Naive B cell (primary cell): Measurements from ENCODE around the gene HSPG2. TPM values are rescaled to one million over a fixed set of nuclear protein-coding genes. Genes with fewer than 3 reads are reported as not detected.
A peak's percentile ranks its signal among the peaks of the same experiment; 100 is the strongest.
"Not testable (repeated sequence)": the region's sequence is repeated elsewhere in the genome, so short reads cannot be mapped to it uniquely, and the experiment has no call there.

Experiments used
- ATAC-seq, 2 donors: fragments of 150-1000 bp; cut with Tn5 transposase; 2 replicates each; pipeline ENCODE4 v1.10.0; 2021; ENCODE audit warnings: low read depth in 2 of 2, mild to moderate bottlenecking in 2 of 2, moderate library complexity in 2 of 2
- DNase-seq: peaks from one replicate; pipeline ENCODE4 v3.0.0; 2022
- H3K27ac Mint-ChIP-seq, 6 donors: one replicate each; pipeline ENCODE4 v1.8.0; 2020 to 2022; ENCODE audit warnings: mild to moderate bottlenecking in 6 of 6, mixed read lengths in 6 of 6, moderate library complexity in 5 of 6, inconsistent platforms in 2 of 6
- H3K27me3 Mint-ChIP-seq, 3 donors: one replicate each; pipeline ENCODE4 v1.8.0; 2021 to 2022; ENCODE audit warnings: mixed read lengths in 3 of 3, mild to moderate bottlenecking in 1 of 3
- H3K36me3 Mint-ChIP-seq, 2 donors: one replicate each; pipeline ENCODE4 v1.8.0; 2020 to 2022; ENCODE audit warnings: mixed read lengths in 2 of 2, inconsistent platforms in 1 of 2, mild to moderate bottlenecking in 1 of 2
- H3K4me1 Mint-ChIP-seq, 3 donors: one replicate each; pipeline ENCODE4 v1.8.0; 2020 to 2022; ENCODE audit warnings: mixed read lengths in 3 of 3, inconsistent platforms in 1 of 3, mild to moderate bottlenecking in 1 of 3, moderate library complexity in 1 of 3
- H3K4me3 Mint-ChIP-seq, 8 donors: one replicate each; pipeline ENCODE4 v1.8.0; 2020 to 2022; ENCODE audit warnings: mild to moderate bottlenecking in 8 of 8, mixed read lengths in 8 of 8, moderate library complexity in 8 of 8, inconsistent platforms in 2 of 8
- H3K9me3 Mint-ChIP-seq, 7 donors: one replicate each; pipeline ENCODE4 v1.8.0; 2020 to 2022; ENCODE audit warnings: mixed read lengths in 7 of 7, mild to moderate bottlenecking in 5 of 7, inconsistent platforms in 2 of 7, moderate library complexity in 1 of 7
- polyA plus RNA-seq, 6 donors: library from polyadenylated mRNA; unstranded; fragments of 300-500 nt; fragmentation: Illumina TruSeq; gene quantifications; one replicate each; pipeline ENCODE4 v1.2.3, GENCODE V29; 2021; ENCODE audit warnings: low read depth in 6 of 6

Gene HSPG2
- polyA plus RNA-seq, 6 donors from 2014 or later = 0.07 TPM; not detected in 5

DNA sequence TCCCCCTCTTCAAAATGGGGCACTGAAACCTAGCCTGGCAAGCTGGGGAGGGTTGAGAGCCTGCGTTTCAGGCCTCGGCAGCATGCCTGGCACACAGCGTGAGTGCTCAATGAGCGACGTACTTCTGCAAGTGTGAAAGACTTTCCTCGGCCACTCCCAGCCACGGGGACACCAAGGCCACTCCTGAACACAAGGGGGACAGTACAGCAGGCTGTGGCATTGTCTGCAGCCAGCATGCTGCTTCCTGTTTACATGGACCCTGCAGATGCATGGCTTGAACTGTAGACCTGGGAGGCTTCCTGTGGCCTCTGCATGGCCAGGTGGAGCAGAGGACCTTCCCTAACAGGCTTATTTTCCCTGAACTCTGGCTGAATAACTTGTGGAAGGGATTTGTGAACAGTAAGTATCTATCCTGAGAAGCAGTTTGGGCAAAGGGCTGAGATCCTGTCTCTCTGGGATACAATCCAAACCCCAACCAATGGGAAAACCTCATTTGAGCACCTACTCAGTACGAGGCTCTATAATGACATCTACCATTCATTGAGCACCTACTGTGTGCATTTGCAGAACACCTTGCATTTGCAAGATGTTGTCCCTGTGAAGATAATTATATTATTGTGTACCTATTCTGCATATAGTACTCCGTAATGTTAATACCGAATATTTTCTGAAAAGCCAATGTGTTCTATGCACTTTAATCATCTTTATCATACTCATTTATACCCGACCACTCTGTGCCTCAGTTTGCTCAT lies 9.9 kb upstream of the HSPG2 start:
- Mint-ChIP-seq H3K27ac (peak overlapping the region in 1 of 6 donors; percentile 9), H3K9me3 (no peaks in the 10 kb centered on the region), H3K4me1 (no peaks in the 10 kb centered on the region), H3K36me3 (no peaks in the 10 kb centered on the region), H3K4me3 (no peak overlapping the region), H3K27me3 (peaks cover 0 to 5% (median 0%) of the 10 kb centered on the region in 3 donors)
- ATAC-seq = no peak
- DNase-seq = no peak

DNA sequence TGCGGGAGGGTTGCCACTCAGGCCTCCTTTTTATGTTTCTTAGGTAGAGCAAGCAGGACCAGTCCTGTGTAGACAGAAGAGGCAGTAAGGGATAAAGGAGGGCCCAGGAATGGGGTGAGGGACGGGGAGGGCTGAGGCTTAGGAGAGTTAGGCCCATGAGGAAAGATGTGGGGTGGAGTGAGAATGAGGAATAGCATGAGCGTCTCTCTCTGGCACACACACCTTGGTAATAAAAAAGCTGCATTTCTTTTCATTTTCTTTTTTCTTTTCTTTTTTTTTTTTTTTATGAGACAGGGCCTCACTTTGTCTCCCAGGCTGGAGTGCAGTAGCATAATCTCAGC lies 7.6 kb upstream of the HSPG2 start:
- DNase-seq = no peak
- H3K9me3 Mint-ChIP-seq = no peaks in the 10 kb centered on the region
- H3K27me3 Mint-ChIP-seq = peaks cover 0 to 9% (median 0%) of the 10 kb centered on the region in 3 donors
- no peaks in the 10 kb centered on the region for H3K4me1 Mint-ChIP-seq
- no peak for ATAC-seq
- H3K4me3 Mint-ChIP-seq = no peak overlapping the region
- no peaks in the 10 kb centered on the region for H3K36me3 Mint-ChIP-seq
- H3K27ac Mint-ChIP-seq = no peak overlapping the region

DNA sequence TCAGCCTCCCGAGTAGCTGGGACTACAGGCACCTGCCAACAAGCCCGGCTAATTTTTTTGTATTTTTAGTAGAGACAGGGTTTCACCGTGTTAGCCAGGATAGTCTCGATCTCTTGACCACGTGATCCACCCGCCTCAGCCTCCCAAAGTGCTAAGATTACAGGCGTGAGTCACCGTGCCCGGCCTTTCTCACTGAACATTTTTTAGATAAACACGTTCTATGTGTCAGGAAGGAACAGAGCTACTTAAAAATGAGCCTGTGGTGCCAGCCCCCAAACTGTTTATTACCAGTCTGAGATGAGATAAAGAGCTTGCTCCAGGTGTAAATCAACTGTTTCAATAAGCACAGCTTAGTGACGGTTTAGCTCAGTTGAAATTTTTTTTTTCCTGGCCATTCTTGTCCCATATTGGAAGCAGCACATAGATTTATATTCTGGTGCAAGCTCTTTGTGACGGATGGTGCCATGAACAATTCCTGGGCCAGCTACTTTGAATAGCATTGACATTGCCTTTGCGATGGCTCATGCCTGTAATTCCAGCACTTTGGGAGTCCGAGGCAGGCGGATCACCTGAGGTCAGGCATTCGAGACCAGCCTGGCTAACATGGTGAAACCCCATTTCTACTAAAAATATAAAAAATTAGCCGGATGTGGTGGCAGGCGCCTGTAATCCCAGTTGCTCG lies 6.0 kb upstream of the HSPG2 start:
- H3K4me1 Mint-ChIP-seq, H3K27ac Mint-ChIP-seq, H3K27me3 Mint-ChIP-seq, ATAC-seq, H3K9me3 Mint-ChIP-seq, H3K4me3 Mint-ChIP-seq, H3K36me3 Mint-ChIP-seq, DNase-seq: not testable (repeated sequence)

DNA sequence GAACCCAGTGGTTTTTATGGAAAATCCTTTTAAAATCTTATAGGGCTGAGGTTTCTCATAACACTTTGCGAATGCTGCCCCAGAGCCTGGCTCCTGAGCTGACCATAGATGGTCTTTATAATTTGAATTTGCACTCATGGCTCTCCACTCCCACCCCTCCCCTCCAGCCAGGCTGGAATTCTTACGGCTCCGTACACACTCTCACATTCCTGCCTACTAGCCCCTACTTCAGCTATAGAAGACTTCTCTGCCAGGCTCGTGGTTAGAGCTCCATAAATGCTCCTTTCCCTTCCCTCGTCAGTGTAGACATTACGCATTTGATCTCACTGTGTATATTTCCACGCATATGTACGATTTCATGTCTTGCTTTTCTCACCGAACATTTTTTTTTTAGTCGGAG lies 5.4 kb upstream of the HSPG2 start:
- no peak for ATAC-seq
- no peak for DNase-seq
- Mint-ChIP-seq H3K27me3 (peaks cover 4 to 13% (median 6%) of the 10 kb centered on the region in 3 donors), H3K4me1 (peaks cover 4 to 14% (median 10%) of the 10 kb centered on the region in 3 donors), H3K27ac (no peak overlapping the region), H3K4me3 (no peak overlapping the region), H3K36me3 (peaks cover 0 to 6% of the 10 kb centered on the region in 2 donors), H3K9me3 (no peaks in the 10 kb centered on the region)

DNA sequence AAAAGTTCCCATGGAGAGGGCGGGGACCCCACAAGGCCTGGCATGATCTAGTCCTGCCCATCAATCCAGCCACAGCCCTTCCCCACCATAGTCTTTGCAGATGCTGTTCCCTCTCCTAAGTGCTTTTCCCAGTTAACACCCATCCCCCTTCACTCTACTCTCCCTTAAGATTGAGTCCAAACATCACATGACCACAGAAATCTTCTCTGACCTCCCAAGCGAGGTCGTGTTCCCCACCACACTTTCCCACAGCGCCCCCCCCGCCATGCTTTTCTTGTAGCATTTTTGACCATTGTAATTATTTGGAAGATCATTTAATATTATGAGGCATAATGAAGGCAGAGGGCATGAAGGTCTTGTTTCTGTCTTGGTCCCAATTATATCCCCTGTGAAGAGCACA lies 4.3 kb upstream of the HSPG2 start:
- ATAC-seq (no peak), DNase-seq (no peak)
- Mint-ChIP-seq H3K9me3 (no peaks in the 10 kb centered on the region), H3K27me3 (peaks cover 8 to 13% (median 9%) of the 10 kb centered on the region in 3 donors), H3K4me1 (peaks cover 7 to 16% (median 11%) of the 10 kb centered on the region in 3 donors), H3K36me3 (peaks cover 0 to 8% of the 10 kb centered on the region in 2 donors), H3K27ac (no peak overlapping the region), H3K4me3 (peak overlapping the region in 1 of 8 donors; percentile 32)

DNA sequence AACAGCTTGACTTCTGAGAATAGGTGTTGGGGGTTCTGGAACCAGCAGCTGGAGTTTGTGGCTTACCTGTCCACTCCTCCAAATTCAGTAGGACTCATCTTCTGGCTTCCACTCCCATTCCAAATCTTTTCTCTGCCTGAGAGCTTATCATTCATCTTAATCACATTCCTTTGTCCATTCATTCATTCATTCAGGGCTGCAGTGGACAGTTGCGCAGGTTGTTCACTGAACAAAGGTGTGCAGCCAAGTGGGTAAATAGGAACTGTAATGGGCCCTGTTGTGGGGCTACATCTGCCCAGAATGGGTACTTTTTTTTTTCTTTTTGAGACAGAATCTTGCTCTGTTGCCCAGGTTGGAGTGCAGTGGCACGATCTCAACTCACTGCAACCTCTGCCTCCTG lies 3.4 kb upstream of the HSPG2 start:
- H3K27ac Mint-ChIP-seq = no peak overlapping the region
- no peaks in the 10 kb centered on the region for H3K9me3 Mint-ChIP-seq
- H3K4me1 Mint-ChIP-seq = peaks cover 10 to 16% (median 13%) of the 10 kb centered on the region in 3 donors
- H3K4me3 Mint-ChIP-seq = peak overlapping the region in 2 of 8 donors; percentile 9 to 34
- DNase-seq (no peak), ATAC-seq (no peak)
- H3K27me3 Mint-ChIP-seq = peaks cover 13 to 16% (median 15%) of the 10 kb centered on the region in 3 donors
- H3K36me3 Mint-ChIP-seq = peaks cover 0 to 8% of the 10 kb centered on the region in 2 donors

DNA sequence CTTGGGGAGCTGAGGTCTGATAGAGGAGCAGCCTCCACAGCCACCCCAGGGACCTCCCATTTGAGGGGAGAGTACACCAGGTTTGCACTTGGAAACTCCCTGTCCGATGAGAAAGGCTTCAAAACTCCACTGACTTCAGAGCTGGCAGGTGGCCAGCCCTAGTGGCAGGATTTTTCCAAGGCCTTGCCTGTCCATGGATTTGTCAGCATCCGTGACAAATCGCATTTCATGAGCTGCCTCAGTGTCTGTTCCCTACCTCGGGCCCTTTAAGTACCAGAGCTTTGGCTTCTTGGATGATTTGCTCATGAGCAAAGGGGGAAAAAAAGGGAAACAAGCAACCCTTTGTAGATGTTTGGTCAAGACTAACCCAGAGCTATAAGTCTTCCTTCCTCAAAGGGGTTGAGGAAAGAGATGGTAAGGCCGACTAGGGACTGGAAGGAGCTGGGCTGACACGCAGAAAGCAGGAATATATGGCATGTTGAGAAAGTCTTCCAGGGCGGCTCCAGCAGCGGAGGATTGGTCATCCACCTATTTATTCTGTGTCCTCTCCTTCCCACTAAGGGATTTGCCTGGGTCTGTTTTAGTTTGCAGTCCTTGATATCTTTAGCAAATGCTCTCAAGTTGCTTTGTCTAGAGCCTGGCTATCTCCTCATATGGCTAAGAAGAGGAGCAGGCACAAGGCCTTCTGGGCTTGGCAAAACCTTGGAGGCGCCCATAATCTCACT lies 2.7 kb upstream of the HSPG2 start:
- no peak overlapping the region for H3K27ac Mint-ChIP-seq
- H3K4me1 Mint-ChIP-seq = peaks cover 12 to 16% (median 15%) of the 10 kb centered on the region in 3 donors
- peaks cover 0 to 8% of the 10 kb centered on the region in 2 donors for H3K36me3 Mint-ChIP-seq
- ATAC-seq (no peak), DNase-seq (no peak)
- peaks cover 17 to 20% (median 18%) of the 10 kb centered on the region in 3 donors for H3K27me3 Mint-ChIP-seq
- peak overlapping the region in 2 of 8 donors; percentile 34 to 97 for H3K4me3 Mint-ChIP-seq
- H3K9me3 Mint-ChIP-seq = no peaks in the 10 kb centered on the region

DNA sequence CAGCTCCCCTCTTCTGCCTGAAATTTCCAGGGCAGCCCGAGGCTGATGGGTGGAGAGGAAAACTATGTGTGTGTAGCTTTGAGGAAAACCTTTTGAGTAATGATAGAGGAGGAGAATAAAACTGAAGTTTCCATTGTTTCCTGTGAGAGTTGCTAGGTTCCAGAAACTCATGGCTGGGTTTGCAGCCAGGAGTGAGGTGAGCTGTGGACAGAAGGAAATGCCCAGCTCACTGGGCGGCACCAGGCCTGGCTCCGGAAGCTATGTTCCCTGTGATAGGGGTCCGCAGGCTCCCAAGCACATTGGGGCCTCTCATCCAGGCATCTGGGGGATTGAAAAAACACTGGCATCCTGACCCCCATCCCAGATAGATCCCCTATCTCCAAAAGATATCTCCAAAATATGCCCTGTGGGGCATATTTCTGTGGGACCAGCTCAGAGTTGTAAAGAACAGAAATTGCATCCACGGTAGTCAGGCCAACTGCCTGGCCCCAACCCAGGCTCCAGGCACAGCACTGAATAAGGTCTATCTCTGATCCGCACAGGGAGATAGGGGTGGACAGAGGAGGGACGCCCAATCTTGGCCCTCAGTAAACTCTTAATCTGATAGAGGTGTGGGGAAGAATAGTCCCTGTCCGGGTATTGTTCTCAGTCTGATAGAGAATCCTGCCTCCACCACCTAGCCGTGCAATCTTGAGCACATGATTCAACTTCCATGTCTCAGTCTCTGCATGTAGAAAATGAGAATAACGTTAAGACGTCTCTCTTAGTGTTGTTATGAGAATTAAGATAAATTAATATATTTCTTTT lies 1.8 kb upstream of the HSPG2 start:
- Mint-ChIP-seq H3K4me3 (peak overlapping the region in 7 of 8 donors; percentile 27 to 97 (median 88)), H3K27me3 (peaks cover 18 to 24% (median 22%) of the 10 kb centered on the region in 3 donors), H3K27ac (peak overlapping the region in 3 of 6 donors; percentile 33 to 63 (median 41)), H3K36me3 (peaks cover 0 to 8% of the 10 kb centered on the region in 2 donors), H3K4me1 (peaks cover 12 to 18% (median 17%) of the 10 kb centered on the region in 3 donors), H3K9me3 (no peaks in the 10 kb centered on the region)
- no peak for ATAC-seq
- no peak for DNase-seq

DNA sequence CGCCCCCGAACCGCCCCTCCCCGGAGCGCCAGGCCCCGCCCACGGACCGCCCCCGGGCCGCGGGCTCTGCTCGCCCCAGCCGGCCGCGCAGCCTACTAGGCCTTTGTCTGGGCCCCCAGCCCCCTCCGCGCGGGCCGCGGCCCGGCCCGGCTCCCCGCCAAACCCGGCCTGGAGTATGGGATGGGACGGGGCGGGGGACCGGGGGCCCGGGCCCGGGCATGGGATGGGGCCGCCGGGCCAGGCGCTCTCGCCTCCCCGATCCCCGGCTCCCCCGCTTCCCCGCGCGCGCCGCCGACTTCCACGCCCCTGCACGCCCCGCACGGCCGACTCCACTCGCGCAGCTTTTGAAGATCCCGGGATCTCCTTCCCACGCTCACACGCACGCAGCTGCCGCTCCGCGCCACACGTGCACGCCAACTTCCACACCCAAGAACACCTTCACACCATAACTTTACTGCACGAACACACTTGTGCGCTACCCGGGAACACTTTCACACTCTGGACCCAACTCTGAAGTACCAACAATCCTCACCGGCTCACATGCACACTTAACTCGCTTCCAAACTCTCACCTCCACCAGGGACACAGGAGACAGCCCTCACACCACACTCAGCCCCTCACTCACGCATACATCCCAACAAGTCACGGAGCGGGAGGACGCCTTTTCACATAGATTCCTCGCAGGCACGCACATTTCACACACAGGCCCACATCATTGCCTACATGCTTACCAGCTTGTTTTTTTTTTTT lies 437 bp upstream of the HSPG2 start:
- peak overlapping the region; percentile 84 to 97 (median 90) for H3K4me3 Mint-ChIP-seq
- no peaks in the 10 kb centered on the region for H3K9me3 Mint-ChIP-seq
- H3K4me1 Mint-ChIP-seq = peaks cover 12 to 21% (median 18%) of the 10 kb centered on the region in 3 donors
- peaks cover 0 to 8% of the 10 kb centered on the region in 2 donors for H3K36me3 Mint-ChIP-seq
- H3K27me3 Mint-ChIP-seq = peaks cover 19 to 35% (median 29%) of the 10 kb centered on the region in 3 donors
- DNase-seq (peak; percentile 63), ATAC-seq (peak; percentile 90 to 92)
- H3K27ac Mint-ChIP-seq = peak overlapping the region in 3 of 6 donors; percentile 32 to 82 (median 63)

DNA sequence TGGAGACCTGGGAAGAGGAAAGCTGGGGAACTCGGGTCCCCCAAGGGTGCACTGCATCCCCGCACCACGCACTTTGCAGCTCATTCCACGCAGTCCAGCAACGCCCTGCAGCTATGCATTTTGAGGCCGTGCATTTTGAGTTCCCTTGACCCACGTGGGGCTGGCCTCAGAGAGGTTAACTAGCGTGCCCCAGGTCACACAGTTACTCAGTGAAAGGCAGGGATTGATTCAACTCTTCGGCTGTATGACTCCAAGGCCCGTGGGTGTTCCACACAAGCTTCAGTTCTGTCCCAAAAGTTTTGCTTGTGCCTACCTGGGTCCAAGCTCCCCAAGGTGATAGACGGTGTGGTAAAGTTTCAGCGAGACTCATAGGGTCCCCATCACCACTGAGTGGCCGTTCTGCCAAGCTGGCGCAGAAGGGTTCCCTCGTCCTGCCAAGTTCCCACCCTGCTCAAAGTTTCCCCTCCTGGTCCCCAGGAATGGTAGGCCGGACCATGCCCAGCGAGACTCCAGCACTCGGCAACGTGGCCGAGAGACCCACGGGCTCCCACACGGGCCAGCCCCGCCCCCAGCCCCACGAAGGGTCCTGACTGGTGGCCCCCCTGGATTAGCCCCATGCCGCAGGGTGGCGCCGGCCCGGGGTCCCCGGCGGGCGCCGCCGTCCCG lies 611 bp downstream of the HSPG2 start:
- Mint-ChIP-seq H3K9me3 (no peaks in the 10 kb centered on the region), H3K36me3 (peaks cover 0 to 8% of the 10 kb centered on the region in 2 donors)

DNA sequence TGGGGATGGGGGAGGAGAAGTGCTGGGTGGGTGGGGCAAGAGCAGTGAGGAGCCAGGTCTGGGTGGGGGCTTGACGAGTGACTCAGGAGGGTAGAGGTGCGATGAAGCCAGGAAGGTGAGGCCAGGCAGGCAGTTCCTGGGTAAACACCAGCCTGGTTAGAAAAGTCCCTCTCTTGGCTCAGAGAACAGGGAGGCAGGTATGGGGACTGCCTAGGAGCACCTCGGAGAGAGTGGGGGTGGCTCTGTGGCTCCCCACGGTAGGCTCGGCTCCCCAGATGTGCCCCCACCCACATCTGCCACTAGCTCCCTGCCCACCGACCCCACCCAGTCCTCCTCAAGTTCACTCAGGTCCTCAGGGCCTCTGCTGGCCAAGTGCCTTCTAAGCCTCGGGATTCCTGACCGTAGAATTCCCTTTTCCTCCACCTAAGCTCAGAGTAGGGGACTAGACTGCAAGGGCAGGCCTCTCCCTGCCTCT lies 1.2 kb downstream of the HSPG2 start:
- Mint-ChIP-seq H3K36me3 (peaks cover 0 to 8% of the 10 kb centered on the region in 2 donors), H3K9me3 (no peaks in the 10 kb centered on the region), H3K27me3 (peaks cover 21 to 35% (median 35%) of the 10 kb centered on the region in 3 donors), H3K4me1 (peaks cover 12 to 21% (median 18%) of the 10 kb centered on the region in 3 donors), H3K27ac (peak overlapping the region in 1 of 6 donors; percentile 52), H3K4me3 (peak overlapping the region in 6 of 8 donors; percentile 21 to 86 (median 64))
- ATAC-seq (no peak), DNase-seq (no peak)

More for the DNA sequence above, 611 bp downstream of the HSPG2 start:
- peaks cover 25 to 35% (median 35%) of the 10 kb centered on the region in 3 donors for H3K27me3 Mint-ChIP-seq
- DNase-seq = no peak
- H3K4me1 Mint-ChIP-seq = peaks cover 12 to 21% (median 18%) of the 10 kb centered on the region in 3 donors
- H3K27ac Mint-ChIP-seq = peak overlapping the region in 1 of 6 donors; percentile 52
- ATAC-seq = peak; percentile 2 to 22
- H3K4me3 Mint-ChIP-seq = peak overlapping the region; percentile 54 to 83 (median 72)
